ENCODE results near the gene PRELID3B. TPM values are rescaled to one million over a fixed set of nuclear protein-coding genes. Genes with fewer than 3 reads are reported as not detected.

Gene PRELID3B
- total and polyA plus RNA-seq, 2 of the 8 experiments (the other 6 are each of a cell fraction or from before 2014, with no cell fraction given) = 8.1 to 50.5 TPM

- H2BK12ac ChIP-seq (ENCODE audit: low read depth, low read length) = no peak overlapping the region
- no peaks in the 10 kb centered on the region for H3K36me3 ChIP-seq (ENCODE audit: control insufficient read depth in 2 of 4, insufficient read depth in 4 of 4, low read length in 3 of 4)
- H3K4ac ChIP-seq (replicated peaks; ENCODE audit: insufficient read length, low read depth, low read length) = no peak overlapping the region
- H3K14ac ChIP-seq (ENCODE audit: insufficient read length) = no peak overlapping the region
- H4K8ac ChIP-seq (ENCODE audit: extremely low read depth, insufficient read depth, low read length) = no peak overlapping the region
- peaks cover 0 to 12% (median 5%) of the 10 kb centered on the region in 4 experiments; a peak in 3 of 7 replicates for H3K27me3 ChIP-seq (replicated peaks in 1 of 4; ENCODE audit: control insufficient read depth in 3 of 4, extremely low read depth in 1 of 4, insufficient read depth in 3 of 4, low read length in 3 of 4)
- no peak overlapping the region for H3K27ac ChIP-seq (ENCODE audit: low read depth, low read length)
- H3K4me2 ChIP-seq (ENCODE audit: insufficient read depth in 1 of 2, low read depth in 2 of 2, low read length in 2 of 2) = no peak overlapping the region
- H3K4me1 ChIP-seq (replicated peaks in 1 of 4; ENCODE audit: control insufficient read depth in 3 of 4, insufficient read depth in 4 of 4, low read length in 3 of 4) = peaks cover 0 to 8% (median 5%) of the 10 kb centered on the region in 4 experiments; a peak in 3 of 7 replicates
- no peaks in the 10 kb centered on the region for H3K9me3 ChIP-seq (ENCODE audit: insufficient read depth in 2 of 2, low read depth in 1 of 2, low read length in 1 of 2)
- H4K20me1 ChIP-seq (replicated peaks in 1 of 2; ENCODE audit: control insufficient read depth in 1 of 2, insufficient read depth in 2 of 2, low read length in 2 of 2) = peaks cover 0 to 6% of the 10 kb centered on the region in 2 experiments
- DNase-seq (ENCODE audit: low read depth in 1 of 2, low spot score in 2 of 2) (no peak), FAIRE-seq (no peak)
- TF ChIP-seq RBBP5 (IDR thresholded peaks at IDR 0.05; ENCODE audit: borderline replicate concordance, low read depth, low read length) (no peak), NRF1 (IDR thresholded peaks at IDR 0.05; ENCODE audit: low read depth, low read length) (no peak), SP2 (IDR thresholded peaks at IDR 0.05; ENCODE audit: low read length) (no peak), ATF2 (IDR thresholded peaks at IDR 0.05; ENCODE audit: low read length) (no peak)
- WGBS, 2 experiments (ENCODE audit: extremely low coverage in 1 of 2, insufficient coverage in 1 of 2, insufficient read length in 1 of 2, insufficient replicate concordance in 2 of 2, low coverage in 1 of 2, low lambda C conversion rate in 2 of 2, missing lambda C conversion rate in 1 of 2) = 89% methylated on average over 14 of the region's 16 CpGs; no CpG with 5 or more reads in 1 of the 2 experiments
- no peak overlapping the region for H3K23ac ChIP-seq (ENCODE audit: insufficient read length)
- H3K23me2 ChIP-seq (ENCODE audit: low read depth, low read length) = peaks cover 2% of the 10 kb centered on the region; the same call in 1 of the 2 replicates
- no peak overlapping the region for H2BK20ac ChIP-seq (ENCODE audit: low read length)
- H4K91ac ChIP-seq (replicated peaks; ENCODE audit: insufficient read length, low read length) = no peak overlapping the region
- no peak overlapping the region for H2AFZ ChIP-seq (ENCODE audit: low read length)
- H2BK120ac ChIP-seq (replicated peaks; ENCODE audit: low read depth, low read length) = no peak overlapping the region
- no peak overlapping the region for H3K18ac ChIP-seq (ENCODE audit: extremely low read depth, low read length)
- H3K9ac ChIP-seq (replicated peaks in 1 of 4; ENCODE audit: extremely low read depth in 1 of 4, low read depth in 3 of 4, low read length in 3 of 4) = no peak overlapping the region
- no peak overlapping the region for H2AK5ac ChIP-seq (ENCODE audit: low read depth, low read length)
- CTCF ChIA-PET (ENCODE audit: partially characterized antibody) = interaction anchor here (1.2 kb wide), 1 partner anchor 121 kb away, joined by 4 read pairs; no protein-coding TSS in a partner anchor
- no peak overlapping the region for H2BK5ac ChIP-seq (ENCODE audit: low read depth, low read length)
- H3K56ac ChIP-seq (replicated peaks; ENCODE audit: insufficient read length, low read depth, low read length) = no peak overlapping the region
- no peak overlapping the region for H4K5ac ChIP-seq (ENCODE audit: insufficient read length, low read depth, low read length)
- no peaks in the 10 kb centered on the region for H3K79me2 ChIP-seq (ENCODE audit: control insufficient read depth in 1 of 2, insufficient read depth in 2 of 2, low read length in 2 of 2)
- no peak overlapping the region for H3K4me3 ChIP-seq (ENCODE audit: extremely low read depth in 1 of 4, insufficient read depth in 2 of 4, low read depth in 3 of 4, low read length in 4 of 4)
- POLR2A ChIA-PET (ENCODE audit: partially characterized antibody) = no interaction called here
- H3K79me1 ChIP-seq (ENCODE audit: low read depth, low read length) = no peaks in the 10 kb centered on the region
- H2BK15ac ChIP-seq (ENCODE audit: low read length) = no peak overlapping the region
These were observed 38.6 kb downstream of the PRELID3B start for GRCh38 chr20:59003836-59004492.
